GM21576 (cell line): ENCODE results near the gene TIMM10.

Source experiments
- ATAC-seq: cut with Tn5 transposase; IDR thresholded peaks from one replicate; pipeline ENCODE4 v1.9.1; 2021; ENCODE audit warnings: mild to moderate bottlenecking, moderate library complexity; ENCODE audit not compliant: unreplicated experiment

The TIMM10 gene

GRCh38 chr11:57530596-57531507, at the start of gene TIMM10:
TSS of gene TIMM10 (minus strand) at chr11:57530754. CDS start at chr11:57530189, 565 bp downstream.
- peak; percentile 96 for ATAC-seq

GRCh38 chr11:57574061-57574460, 43.5 kb upstream of the TIMM10 start:
- no peak for ATAC-seq

GRCh38 chr11:57571606-57572005, 41.1 kb upstream of the TIMM10 start:
- no peak for ATAC-seq

GRCh38 chr11:57568330-57568766, 37.8 kb upstream of the TIMM10 start:
- ATAC-seq: peak; percentile 65

- ATAC-seq: peak; percentile 47
Observed at GRCh38 chr11:57567515-57568329, 37.2 kb upstream of the TIMM10 start, which contains the start of gene UBE2L6. TSS of gene UBE2L6 (minus strand) at chr11:57567672. CDS start at chr11:57567611, 61 bp downstream.

- peak; percentile 1 for ATAC-seq
Observed at GRCh38 chr11:57566905-57567514, 36.5 kb upstream of the TIMM10 start.

GRCh38 chr11:57566005-57566904, 35.7 kb upstream of the TIMM10 start:
- ATAC-seq: peak; percentile 65

- no peak for ATAC-seq
Observed at GRCh38 chr11:57562596-57562995, 32.0 kb upstream of the TIMM10 start.

- no peak for ATAC-seq
Observed at GRCh38 chr11:57560146-57560545, 29.6 kb upstream of the TIMM10 start.

- ATAC-seq: no peak
Observed at GRCh38 chr11:57556041-57556440, 25.5 kb upstream of the TIMM10 start.

GRCh38 chr11:57555393-57555792, 24.8 kb upstream of the TIMM10 start:
- no peak for ATAC-seq

- no peak for ATAC-seq
Observed at GRCh38 chr11:57552479-57552878, 21.9 kb upstream of the TIMM10 start.

- ATAC-seq: no peak
Observed at GRCh38 chr11:57551941-57552340, 21.4 kb upstream of the TIMM10 start.

GRCh38 chr11:57549983-57550382, 19.4 kb upstream of the TIMM10 start:
- ATAC-seq: no peak

- ATAC-seq: peak; percentile 91
Observed at GRCh38 chr11:57547854-57548377, 17.4 kb upstream of the TIMM10 start.

- ATAC-seq: peak; percentile 44
Observed at GRCh38 chr11:57546869-57547475, 16.4 kb upstream of the TIMM10 start.

GRCh38 chr11:57546451-57546850, 15.9 kb upstream of the TIMM10 start:
- ATAC-seq: no peak

GRCh38 chr11:57545883-57546282, 15.3 kb upstream of the TIMM10 start:
- no peak for ATAC-seq

- ATAC-seq: no peak
Observed at GRCh38 chr11:57544566-57544965, 14.0 kb upstream of the TIMM10 start.
